Activated CD4-positive, alpha-beta T cell treated with anti-CD3 and anti-CD28 coated beads, Interleukin-10, Interleukin-2, amounts not matched to agents 100 ng/mL and 50 ng/mL, durations not matched to agents 16 hours and 8 hours (primary cell): ENCODE results near the gene CTNNA2.
"Not testable (repeated sequence)": the region's sequence is repeated elsewhere in the genome, so short reads cannot be mapped to it uniquely, and the experiment has no call there.

Experiments used
- DNase-seq: peaks from one replicate; pipeline ENCODE4 v3.0.0-alpha.2; 2020

The CTNNA2 gene

DNA sequence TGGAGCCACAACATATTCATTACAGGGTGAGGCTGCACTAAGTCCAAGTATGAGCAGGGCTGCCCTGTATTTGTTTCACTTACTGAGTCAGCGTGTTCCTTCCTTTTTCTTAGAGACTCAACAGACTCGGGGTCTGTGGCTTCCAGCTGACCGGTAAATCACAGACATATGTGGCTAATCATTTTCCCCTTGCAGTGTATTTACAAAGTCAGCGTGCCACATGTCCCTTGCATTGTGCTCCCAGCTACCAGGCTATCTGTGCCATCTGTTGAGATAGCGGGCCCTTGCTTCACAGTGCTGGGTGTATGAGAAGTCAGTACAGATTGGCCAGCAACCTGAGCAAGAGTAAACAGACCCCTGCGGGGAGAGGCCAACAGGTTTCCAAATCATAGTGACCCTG is 537.4 kb downstream of the CTNNA2 start:
- no peak for DNase-seq

DNA sequence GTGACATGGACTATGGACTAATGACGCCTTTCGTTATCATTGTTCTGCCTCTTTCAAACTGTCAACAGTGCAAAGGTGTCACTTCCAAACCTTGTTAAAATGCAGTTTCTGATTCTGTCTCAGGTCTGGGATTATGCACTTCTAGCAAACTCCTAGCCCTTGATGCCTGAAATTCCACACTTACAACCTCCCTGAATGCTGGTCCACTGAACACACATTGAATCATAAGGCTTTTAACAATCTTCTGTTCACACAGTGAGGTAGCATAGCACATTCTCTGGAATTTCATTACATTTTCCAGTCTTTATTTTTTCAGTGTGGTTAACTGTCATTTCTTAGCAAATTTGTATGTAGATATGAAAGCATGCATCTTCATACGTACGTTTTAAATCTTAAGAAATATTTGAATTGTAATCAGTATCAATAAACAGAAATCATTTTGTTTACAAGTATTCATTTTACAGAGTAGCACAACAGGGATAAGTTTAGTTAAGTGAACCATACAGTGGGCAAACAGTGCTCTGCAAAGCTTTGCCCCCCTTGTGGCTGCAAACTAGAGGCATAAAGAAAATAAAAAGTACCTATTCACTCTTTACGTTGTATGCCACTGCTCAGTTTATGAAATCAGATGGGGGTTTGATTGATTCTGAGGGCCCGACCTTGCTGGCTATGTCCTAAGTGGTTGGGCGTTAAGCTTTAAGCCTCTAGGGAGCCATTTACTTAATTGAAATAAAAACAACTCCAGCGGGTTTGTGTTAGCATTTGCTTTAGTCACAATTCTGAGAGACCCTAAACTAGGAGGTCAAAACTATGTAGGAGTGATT is 540.9 kb downstream of the CTNNA2 start:
- DNase-seq = no peak

- no peak for DNase-seq
Observed at GRCh38 chr2:80054346-80054675, 541.5 kb downstream of the CTNNA2 start.

GRCh38 chr2:80057956-80058355 is 545.1 kb downstream of the CTNNA2 start:
- DNase-seq = no peak

DNA sequence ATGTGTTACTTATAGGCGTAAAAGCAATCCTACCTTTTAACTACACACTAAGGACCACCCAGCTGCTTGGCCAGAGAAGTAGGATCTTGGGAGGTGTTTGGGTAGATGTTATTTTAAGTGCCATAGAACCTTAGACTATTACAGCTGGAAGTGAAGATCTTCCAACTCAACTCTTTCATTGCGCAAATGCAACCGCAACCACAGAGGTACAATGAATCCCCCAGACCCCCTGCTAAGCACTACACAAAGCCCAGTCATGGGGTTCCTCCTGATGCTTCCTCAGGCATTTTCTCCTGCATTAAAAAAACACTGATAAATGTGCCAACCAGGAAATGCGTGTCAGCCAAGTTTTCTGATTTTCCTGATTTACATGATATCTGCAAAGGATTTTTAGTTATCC is 545.7 kb downstream of the CTNNA2 start:
- no peak for DNase-seq

DNA sequence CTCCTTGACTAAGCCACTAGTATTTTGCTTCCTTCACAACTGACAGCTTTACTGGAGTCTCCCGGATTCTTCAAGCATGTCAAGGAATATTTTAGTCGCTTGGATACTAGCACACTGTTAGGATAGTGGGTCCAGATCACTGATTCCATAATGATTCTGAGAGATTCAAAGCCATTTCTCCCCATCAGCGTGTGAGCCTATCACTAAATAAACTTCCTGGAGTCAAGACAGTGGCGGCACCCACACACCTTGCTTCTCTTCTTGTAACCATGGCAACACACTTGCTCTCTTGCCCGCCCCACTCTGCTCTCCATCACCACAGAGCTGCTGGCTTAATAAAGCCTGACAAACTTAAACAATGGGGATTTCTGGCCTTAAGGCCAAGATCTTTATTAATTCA is 546.6 kb downstream of the CTNNA2 start:
- no peak for DNase-seq

GRCh38 chr2:80061881-80062280 is 549.0 kb downstream of the CTNNA2 start:
- no peak for DNase-seq

DNA sequence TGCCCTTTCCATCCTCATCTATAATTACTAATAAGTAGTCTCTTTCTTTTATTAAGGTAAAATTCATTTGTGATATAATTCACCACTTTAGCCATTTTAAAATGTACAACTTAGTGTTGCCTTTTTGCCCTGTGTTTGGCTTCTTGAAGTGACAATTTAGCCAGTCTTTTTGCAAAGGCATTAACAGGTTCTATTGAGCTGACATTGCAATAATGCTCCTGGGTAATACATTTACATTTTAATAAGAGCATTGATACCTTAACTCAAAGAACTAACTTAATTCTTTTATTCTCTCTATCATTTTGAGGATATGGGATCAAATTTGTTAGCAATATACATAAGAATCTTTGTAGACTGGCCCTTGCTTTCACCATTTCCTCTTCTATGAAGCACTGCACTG is 549.4 kb downstream of the CTNNA2 start:
- DNase-seq = no peak

DNA sequence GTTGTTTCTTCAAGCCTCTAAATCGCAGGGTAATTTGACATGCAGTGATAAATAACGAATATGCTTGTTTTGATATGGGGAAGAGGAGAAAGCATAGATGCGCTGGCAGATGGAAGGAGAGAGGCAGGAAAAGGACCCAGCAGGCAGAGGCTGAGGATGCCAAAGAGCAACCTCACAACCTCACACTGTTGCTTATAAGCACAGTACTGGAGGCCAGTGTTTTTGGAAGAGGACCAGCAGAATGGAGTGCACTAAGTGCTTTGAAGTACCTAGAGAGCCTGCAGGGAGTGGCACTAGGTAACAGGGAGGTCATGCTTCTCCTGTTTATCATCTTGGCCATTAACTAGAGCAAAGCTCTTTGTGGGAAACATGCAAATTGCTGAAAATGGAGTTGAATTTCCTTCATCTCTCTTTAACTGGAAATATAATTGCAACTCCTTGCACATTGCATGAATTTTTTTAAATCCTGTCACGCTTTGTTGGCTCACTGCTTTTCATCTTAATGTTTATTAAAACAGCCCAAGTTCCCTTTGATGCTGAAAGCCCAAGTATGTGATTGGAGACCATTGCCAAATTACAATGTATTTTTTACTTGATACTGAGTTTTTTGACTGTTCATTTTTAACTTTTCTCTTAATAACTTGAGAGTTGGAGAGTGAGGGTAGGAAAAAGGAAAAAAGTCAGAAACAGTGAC is 555.3 kb downstream of the CTNNA2 start:
- no peak for DNase-seq

DNA sequence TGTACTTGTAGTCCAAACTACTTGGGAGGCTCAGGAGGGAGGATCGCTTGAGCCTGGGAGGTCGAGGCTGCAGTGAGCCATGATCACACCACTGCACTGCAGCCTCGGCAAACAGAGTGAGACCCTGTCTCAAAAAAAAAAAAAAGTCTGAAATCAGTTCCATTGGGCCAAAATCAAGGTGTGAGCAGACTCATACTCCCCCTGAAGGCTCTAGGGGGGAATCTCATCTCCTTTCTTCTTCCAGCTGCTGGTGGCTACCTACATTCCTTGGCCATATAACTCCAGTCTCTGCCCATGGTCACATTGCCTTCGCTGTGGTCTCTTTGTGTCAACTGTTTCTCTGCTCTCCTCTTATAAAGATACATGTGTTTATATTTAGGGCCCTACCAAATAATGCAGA is 557.7 kb downstream of the CTNNA2 start:
- no peak for DNase-seq

DNA sequence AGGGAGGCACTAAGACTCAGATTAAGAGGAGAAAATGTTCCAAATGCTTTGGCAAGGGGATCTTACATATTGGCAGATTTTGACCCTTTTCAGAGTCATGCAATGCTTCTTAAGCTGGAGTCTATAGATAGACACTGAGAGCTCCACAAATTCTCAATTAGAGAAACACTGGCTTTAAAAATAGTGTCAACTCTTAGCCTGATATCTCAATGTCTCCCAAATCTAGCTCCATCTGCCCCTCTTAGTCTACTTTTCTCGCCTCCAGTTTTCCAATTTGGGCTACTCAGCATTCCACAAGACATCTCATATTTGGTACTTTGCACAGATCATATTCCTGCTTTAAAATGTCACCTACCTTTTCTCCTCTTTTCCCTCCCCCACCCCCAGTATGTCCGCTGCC is 559.1 kb downstream of the CTNNA2 start:
- DNase-seq = no peak

GRCh38 chr2:80073134-80073561 is 560.3 kb downstream of the CTNNA2 start:
- peak; percentile 41 for DNase-seq

- DNase-seq = no peak
Observed at GRCh38 chr2:80074321-80075070, 561.6 kb downstream of the CTNNA2 start.

DNA sequence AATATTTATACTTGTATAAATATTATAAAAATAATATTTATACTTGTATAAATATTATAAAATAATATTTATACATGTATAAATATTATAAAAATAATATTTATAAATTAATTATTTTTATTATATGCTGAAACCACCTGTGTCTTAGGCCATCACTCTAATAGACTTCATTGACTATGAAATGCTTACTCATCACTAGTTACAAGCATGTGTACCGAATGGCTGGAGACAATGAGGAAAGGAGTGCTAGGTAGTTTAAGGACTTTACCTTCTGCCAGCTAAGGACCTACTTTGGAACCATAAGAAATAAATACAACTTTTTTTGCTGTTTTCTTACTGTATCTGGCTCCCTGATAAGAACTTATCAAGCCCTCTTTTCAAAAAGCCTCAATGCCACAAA is 562.9 kb downstream of the CTNNA2 start:
- DNase-seq = no peak

DNA sequence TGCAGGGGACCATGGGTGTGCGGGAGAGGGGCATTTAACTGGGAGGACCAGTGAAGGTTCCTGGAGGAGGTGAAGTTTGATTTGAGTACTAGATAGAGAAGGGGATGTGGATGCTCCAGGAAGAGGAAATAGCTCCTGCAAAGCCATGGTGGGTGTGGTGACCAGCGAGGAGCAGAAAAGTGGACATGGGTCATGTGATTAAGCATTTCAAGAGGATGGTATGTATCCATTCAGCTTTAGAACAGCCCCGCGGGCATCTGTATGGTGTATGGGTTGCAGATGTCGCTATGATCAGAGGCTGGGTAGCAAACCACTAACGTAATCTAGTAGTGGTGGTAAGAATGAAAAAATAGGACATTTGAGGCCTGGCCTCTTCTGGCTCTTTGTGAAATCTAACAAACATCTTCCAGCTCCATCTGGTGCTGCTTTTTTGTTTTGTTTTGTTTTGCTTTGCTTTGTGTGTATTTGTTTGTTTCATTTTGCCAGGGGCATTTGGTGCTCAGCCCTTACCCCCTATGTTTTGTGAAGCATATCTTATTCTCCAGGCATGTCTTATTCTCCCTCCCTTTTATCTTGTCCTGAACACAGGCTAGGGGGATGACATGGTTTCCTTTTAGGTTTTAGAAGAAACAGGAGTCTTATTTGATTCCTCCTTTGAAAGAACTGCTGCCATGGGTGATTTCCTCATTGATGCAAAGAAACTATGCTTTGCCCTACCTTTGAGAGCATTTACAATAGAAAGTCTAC is 565.6 kb downstream of the CTNNA2 start:
- no peak for DNase-seq

DNA sequence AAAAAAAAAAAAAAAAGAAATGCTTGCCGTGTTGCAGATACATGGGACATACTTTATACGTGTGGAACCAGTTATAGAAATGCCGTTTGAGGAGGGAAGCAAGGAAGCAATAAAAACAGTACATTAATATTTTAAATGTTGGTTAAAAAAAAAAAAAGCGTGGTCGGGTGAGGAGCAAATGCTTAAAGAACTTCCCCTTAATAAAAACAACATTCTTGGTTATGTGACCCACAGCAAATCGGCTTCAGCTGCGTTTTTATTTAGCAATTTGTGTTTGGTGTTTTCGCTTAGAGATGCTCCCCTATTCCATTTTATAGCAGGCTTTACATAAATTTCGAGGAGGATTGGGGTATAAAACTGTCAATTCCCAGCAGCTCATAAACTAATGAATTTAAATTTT is 568.1 kb downstream of the CTNNA2 start:
- no peak for DNase-seq

- DNase-seq = no peak
Observed at GRCh38 chr2:80086831-80087230, 574.0 kb downstream of the CTNNA2 start.

- DNase-seq = no peak
Observed at GRCh38 chr2:80091237-80091636, 578.4 kb downstream of the CTNNA2 start.

GRCh38 chr2:80092474-80092873 is 579.6 kb downstream of the CTNNA2 start:
- DNase-seq = no peak

DNA sequence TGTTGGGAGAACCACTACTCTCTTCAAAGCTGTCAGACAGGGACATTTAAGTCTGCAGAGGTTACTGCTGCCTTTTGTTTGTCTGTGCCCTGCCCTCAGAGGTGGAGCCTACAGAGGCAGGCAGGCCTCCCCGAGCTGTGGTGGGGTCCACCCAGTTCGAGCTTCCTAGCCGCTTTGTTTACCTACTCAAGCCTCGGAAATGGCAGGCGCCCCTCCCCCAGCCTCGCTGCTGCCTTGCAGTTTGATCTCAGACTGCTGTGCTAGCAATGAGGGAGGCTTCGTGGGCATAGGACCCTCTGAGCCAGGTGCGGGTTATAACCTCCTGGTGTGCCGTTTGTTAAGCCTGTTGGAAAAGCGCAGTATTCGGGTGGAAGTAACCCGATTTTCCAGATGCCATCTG is 585.7 kb downstream of the CTNNA2 start:
- not testable (repeated sequence) for DNase-seq

DNA sequence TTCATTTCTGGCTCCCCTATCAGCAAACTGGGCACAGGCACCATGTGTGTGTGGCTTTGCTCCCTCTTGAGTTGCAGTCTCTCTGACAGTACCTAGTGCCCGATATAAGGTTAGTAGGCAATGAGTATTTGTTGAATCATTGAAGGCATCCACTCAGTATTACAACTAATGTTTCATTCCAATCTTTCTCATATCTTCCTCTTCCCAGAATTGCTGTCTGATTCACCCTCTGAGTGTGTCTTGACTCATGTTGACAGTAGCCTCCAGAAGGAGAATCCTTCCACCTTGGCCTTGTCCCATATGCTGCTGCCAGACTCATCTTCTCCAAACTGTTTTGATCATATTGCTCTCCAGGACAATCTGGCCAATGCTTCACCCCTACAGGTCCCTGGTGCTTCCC is 589.2 kb downstream of the CTNNA2 start:
- DNase-seq = no peak

- no peak for DNase-seq
Observed at GRCh38 chr2:80105015-80105640, 592.3 kb downstream of the CTNNA2 start.

- no peak for DNase-seq
Observed at GRCh38 chr2:80111185-80111584, 598.3 kb downstream of the CTNNA2 start.
